ENCODE results near the gene P2RY2.

GRCh38 chr11:73263640-73264039 lies 45.6 kb downstream of the P2RY2 start:
- TF ChIP-seq, protein P1, sequence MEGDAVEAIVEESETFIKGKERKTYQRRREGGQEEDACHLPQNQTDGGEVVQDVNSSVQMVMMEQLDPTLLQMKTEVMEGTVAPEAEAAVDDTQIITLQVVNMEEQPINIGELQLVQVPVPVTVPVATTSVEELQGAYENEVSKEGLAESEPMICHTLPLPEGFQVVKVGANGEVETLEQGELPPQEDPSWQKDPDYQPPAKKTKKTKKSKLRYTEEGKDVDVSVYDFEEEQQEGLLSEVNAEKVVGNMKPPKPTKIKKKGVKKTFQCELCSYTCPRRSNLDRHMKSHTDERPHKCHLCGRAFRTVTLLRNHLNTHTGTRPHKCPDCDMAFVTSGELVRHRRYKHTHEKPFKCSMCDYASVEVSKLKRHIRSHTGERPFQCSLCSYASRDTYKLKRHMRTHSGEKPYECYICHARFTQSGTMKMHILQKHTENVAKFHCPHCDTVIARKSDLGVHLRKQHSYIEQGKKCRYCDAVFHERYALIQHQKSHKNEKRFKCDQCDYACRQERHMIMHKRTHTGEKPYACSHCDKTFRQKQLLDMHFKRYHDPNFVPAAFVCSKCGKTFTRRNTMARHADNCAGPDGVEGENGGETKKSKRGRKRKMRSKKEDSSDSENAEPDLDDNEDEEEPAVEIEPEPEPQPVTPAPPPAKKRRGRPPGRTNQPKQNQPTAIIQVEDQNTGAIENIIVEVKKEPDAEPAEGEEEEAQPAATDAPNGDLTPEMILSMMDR (IDR thresholded peaks at IDR 0.05) = no peak
- TF ChIP-seq EZH2 (IDR thresholded peaks at IDR 0.05; ENCODE audit: borderline replicate concordance, insufficient read depth, low read depth, low read length, poor library complexity, severe bottlenecking) = no peak

All from B cell (primary cell).